ENCODE data around the gene TBL1XR1. TPM values are rescaled to one million over a fixed set of nuclear protein-coding genes. Genes with fewer than 3 reads are reported as not detected.

Gene TBL1XR1
- total and polyA plus RNA-seq, 2 of the 8 experiments (the other 6 are each of a cell fraction or from before 2014, with no cell fraction given), result 28.1 to 147 TPM

DNA sequence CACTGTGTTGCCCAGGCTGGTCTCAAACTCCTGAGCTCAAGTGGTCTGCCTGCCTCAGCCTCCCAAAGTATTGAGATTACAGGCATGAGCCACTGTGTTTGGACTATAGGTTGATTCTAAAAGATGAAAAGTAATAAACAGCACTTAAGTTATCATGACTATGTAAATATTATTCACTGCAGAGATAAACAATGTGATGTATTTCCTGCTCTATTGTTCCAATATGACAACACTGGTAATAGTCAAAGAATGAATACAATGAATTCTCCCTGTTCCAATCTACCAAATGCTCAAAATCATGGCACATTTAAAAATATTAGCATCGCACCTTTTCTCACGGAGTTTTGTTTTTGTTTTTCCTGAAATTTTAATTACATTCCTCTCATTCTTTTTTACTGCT, 36.8 kb upstream of the TBL1XR1 start:
- Histone ChIP-seq H2BK20ac (ENCODE audit: low read length) (no peak overlapping the region), H3K27me3 (replicated peaks in 1 of 4; ENCODE audit: control insufficient read depth in 3 of 4, extremely low read depth in 1 of 4, insufficient read depth in 3 of 4, low read length in 3 of 4) (no peaks in the 10 kb centered on the region), H2BK120ac (replicated peaks; ENCODE audit: low read depth, low read length) (no peak overlapping the region), H3K9me3 (ENCODE audit: insufficient read depth in 2 of 2, low read depth in 1 of 2, low read length in 1 of 2) (peaks cover under 1 to 2% of the 10 kb centered on the region in 2 experiments; a peak in 2 of 4 replicates), H2AFZ (ENCODE audit: low read length) (no peak overlapping the region), H4K20me1 (replicated peaks in 1 of 2; ENCODE audit: control insufficient read depth in 1 of 2, insufficient read depth in 2 of 2, low read length in 2 of 2) (no peaks in the 10 kb centered on the region), H3K14ac (ENCODE audit: insufficient read length) (no peak overlapping the region), H3K23ac (ENCODE audit: insufficient read length) (no peak overlapping the region), H4K91ac (replicated peaks; ENCODE audit: insufficient read length, low read length) (no peak overlapping the region), H4K5ac (ENCODE audit: insufficient read length, low read depth, low read length) (no peak overlapping the region), H3K4me2 (ENCODE audit: insufficient read depth in 1 of 2, low read depth in 2 of 2, low read length in 2 of 2) (no peak overlapping the region), H2AK5ac (ENCODE audit: low read depth, low read length) (no peak overlapping the region), H3K4me3 (ENCODE audit: extremely low read depth in 1 of 4, insufficient read depth in 2 of 4, low read depth in 3 of 4, low read length in 4 of 4) (no peak overlapping the region), H3K4me1 (replicated peaks in 1 of 4; ENCODE audit: control insufficient read depth in 3 of 4, insufficient read depth in 4 of 4, low read length in 3 of 4) (no peaks in the 10 kb centered on the region), H3K27ac (ENCODE audit: low read depth, low read length) (no peak overlapping the region), H3K23me2 (ENCODE audit: low read depth, low read length) (no peaks in the 10 kb centered on the region), H4K8ac (ENCODE audit: extremely low read depth, insufficient read depth, low read length) (no peak overlapping the region), H3K9ac (replicated peaks in 1 of 4; ENCODE audit: extremely low read depth in 1 of 4, low read depth in 3 of 4, low read length in 3 of 4) (no peak overlapping the region), H3K36me3 (ENCODE audit: control insufficient read depth in 2 of 4, insufficient read depth in 4 of 4, low read length in 3 of 4) (no peaks in the 10 kb centered on the region; a peak in 1 of 8 replicates), H3K56ac (replicated peaks; ENCODE audit: insufficient read length, low read depth, low read length) (no peak overlapping the region), H2BK15ac (ENCODE audit: low read length) (no peak overlapping the region), H3K79me1 (ENCODE audit: low read depth, low read length) (no peaks in the 10 kb centered on the region), H2BK5ac (ENCODE audit: low read depth, low read length) (no peak overlapping the region), H3K79me2 (ENCODE audit: control insufficient read depth in 1 of 2, insufficient read depth in 2 of 2, low read length in 2 of 2) (no peaks in the 10 kb centered on the region), H3K18ac (ENCODE audit: extremely low read depth, low read length) (no peak overlapping the region), H2BK12ac (ENCODE audit: low read depth, low read length) (no peak overlapping the region), H3K4ac (replicated peaks; ENCODE audit: insufficient read length, low read depth, low read length) (no peak overlapping the region)
- CTCF ChIA-PET (ENCODE audit: partially characterized antibody), result interaction anchor here (0.6 kb wide), 1 partner anchor 97 kb away, joined by 3 read pairs; no protein-coding TSS in a partner anchor
- FAIRE-seq, result no peak
- no peak for DNase-seq (ENCODE audit: low read depth in 1 of 2, low spot score in 2 of 2)
- POLR2A ChIA-PET (ENCODE audit: partially characterized antibody), result interaction anchor here (1.4 kb wide), 1 partner anchor 16 kb away, joined by 3 read pairs; no protein-coding TSS in a partner anchor
- 89% methylated on average over 2 of the region's 2 CpGs; no CpG with 5 or more reads in 1 of the 2 experiments for WGBS, 2 experiments (ENCODE audit: extremely low coverage in 1 of 2, insufficient coverage in 1 of 2, insufficient read length in 1 of 2, insufficient replicate concordance in 2 of 2, low coverage in 1 of 2, low lambda C conversion rate in 2 of 2, missing lambda C conversion rate in 1 of 2)
- no peak for TF ChIP-seq TBP (IDR thresholded peaks at IDR 0.05; ENCODE audit: low read depth, low read length)
- TF ChIP-seq CREB1 (IDR thresholded peaks at IDR 0.05), result no peak
- TF ChIP-seq NRF1 (IDR thresholded peaks at IDR 0.05; ENCODE audit: low read depth, low read length), result no peak
- no peak for TF ChIP-seq KDM5A (IDR thresholded peaks at IDR 0.05; ENCODE audit: low read length)
- no peak for TF ChIP-seq FOSL1 (IDR thresholded peaks at IDR 0.05; ENCODE audit: insufficient read depth, low read depth, low read length)
- TF ChIP-seq GABPA (IDR thresholded peaks at IDR 0.05; ENCODE audit: borderline replicate concordance, insufficient read depth, low read length), result no peak
- no peak for TF ChIP-seq BACH1 (IDR thresholded peaks at IDR 0.05; ENCODE audit: low read length)
- no peak for TF ChIP-seq RXRA (IDR thresholded peaks at IDR 0.05; ENCODE audit: insufficient read depth, low read depth, low read length)
- TF ChIP-seq CBX8 (IDR thresholded peaks at IDR 0.05; ENCODE audit: borderline replicate concordance, low read depth, low read length), result no peak
- no peak for TF ChIP-seq ASH2L (IDR thresholded peaks at IDR 0.05; ENCODE audit: low read length)
- no peak for TF ChIP-seq RAD21 (IDR thresholded peaks at IDR 0.05 in 1 of 2, conservative IDR thresholded peaks at IDR 0.05 in 1 of 2; ENCODE audit: low read depth in 2 of 2, low read length in 2 of 2)
- TF ChIP-seq SAP30 (IDR thresholded peaks at IDR 0.05; ENCODE audit: insufficient read depth, insufficient replicate concordance, low read length), result no peak
- no peak for TF ChIP-seq HDAC2 (IDR thresholded peaks at IDR 0.05; ENCODE audit: borderline replicate concordance in 1 of 2, low read depth in 2 of 2, low read length in 2 of 2)
- TF ChIP-seq POU5F1 (IDR thresholded peaks at IDR 0.05; ENCODE audit: low read depth, low read length), result no peak

Measured in H1 (cell line).